ENCODE results near the gene PHEX. TPM values are rescaled to one million over a fixed set of nuclear protein-coding genes. Genes with fewer than 3 reads are reported as not detected.
A peak's percentile ranks its signal among the peaks of the same experiment; 100 is the strongest.

Gene PHEX
- total RNA-seq, 3 donors from 2014 or later: 0.16 to 5.6 (median 2.5) TPM

GRCh38 chrX:22173966-22174365 is 141.8 kb downstream of the PHEX start:
- DNase-seq (ENCODE audit: low spot score in 2 of 2): no peak
- Histone ChIP-seq H3K4me1 (no peaks in the 10 kb centered on the region), H3K4me3 (no peak overlapping the region), H3K36me3 (no peaks in the 10 kb centered on the region), H3K27me3 (peaks cover 0 to 13% of the 10 kb centered on the region in 2 donors), H3K9me3 (no peaks in the 10 kb centered on the region), H3K27ac (no peak overlapping the region)
- TF ChIP-seq POLR2AphosphoS5 (IDR thresholded peaks at IDR 0.05) (no peak), POLR2A (IDR thresholded peaks at IDR 0.05) (no peak)
- intact Hi-C loops (cut with DNase I; ENCODE audit: low total_unique reads): no loop called here

- TF ChIP-seq CTCF (IDR thresholded peaks at IDR 0.05): no peak
- no peak for TF ChIP-seq POLR2AphosphoS5 (IDR thresholded peaks at IDR 0.05)
- TF ChIP-seq POLR2A (IDR thresholded peaks at IDR 0.05): no peak
- H3K27me3 ChIP-seq: peaks cover 0 to 5% of the 10 kb centered on the region in 2 donors
- intact Hi-C loops (cut with DNase I; ENCODE audit: low total_unique reads): no loop called here
- peaks cover 0 to 21% of the 10 kb centered on the region in 2 donors for H3K9me3 ChIP-seq
- DNase-seq (ENCODE audit: low spot score in 2 of 2): no peak
- no peak overlapping the region for H3K4me3 ChIP-seq
- no peaks in the 10 kb centered on the region for H3K4me1 ChIP-seq
- no peak overlapping the region for H3K27ac ChIP-seq
- H3K36me3 ChIP-seq: no peaks in the 10 kb centered on the region
Measured at GRCh38 chrX:22177950-22178515, 145.9 kb downstream of the PHEX start.

- Histone ChIP-seq H3K9me3 (peaks cover 0 to 21% of the 10 kb centered on the region in 2 donors), H3K27ac (no peak overlapping the region), H3K27me3 (peaks cover 0 to 7% of the 10 kb centered on the region in 2 donors), H3K4me3 (no peak overlapping the region), H3K36me3 (no peaks in the 10 kb centered on the region), H3K4me1 (no peaks in the 10 kb centered on the region)
- TF ChIP-seq CTCF (IDR thresholded peaks at IDR 0.05) (no peak), POLR2AphosphoS5 (IDR thresholded peaks at IDR 0.05) (no peak), POLR2A (IDR thresholded peaks at IDR 0.05) (no peak)
- DNase-seq (ENCODE audit: low spot score in 2 of 2): no peak
- intact Hi-C loops (cut with DNase I; ENCODE audit: low total_unique reads): no loop called here
Measured at GRCh38 chrX:22184096-22184495, 152.0 kb downstream of the PHEX start.

- H3K27ac ChIP-seq: no peak overlapping the region
- H3K27me3 ChIP-seq: peaks cover 0 to 7% of the 10 kb centered on the region in 2 donors
- intact Hi-C loops (cut with DNase I; ENCODE audit: low total_unique reads): no loop called here
- TF ChIP-seq POLR2A (IDR thresholded peaks at IDR 0.05) (no peak), POLR2AphosphoS5 (IDR thresholded peaks at IDR 0.05) (no peak), CTCF (IDR thresholded peaks at IDR 0.05) (no peak)
- no peak for DNase-seq (ENCODE audit: low spot score in 2 of 2)
- peaks cover 0 to 1% of the 10 kb centered on the region in 2 donors for H3K9me3 ChIP-seq
- no peaks in the 10 kb centered on the region for H3K4me1 ChIP-seq
- no peak overlapping the region for H3K4me3 ChIP-seq
- H3K36me3 ChIP-seq: no peaks in the 10 kb centered on the region
Measured at GRCh38 chrX:22186165-22186564, 154.0 kb downstream of the PHEX start.

GRCh38 chrX:22192419-22193060 is 160.4 kb downstream of the PHEX start:
- Histone ChIP-seq H3K27me3 (peaks cover 0 to 16% of the 10 kb centered on the region in 2 donors), H3K4me3 (peak overlapping the region in 1 of 3 donors; percentile 24), H3K9me3 (no peaks in the 10 kb centered on the region), H3K27ac (no peak overlapping the region), H3K4me1 (no peaks in the 10 kb centered on the region), H3K36me3 (no peaks in the 10 kb centered on the region)
- TF ChIP-seq POLR2A (IDR thresholded peaks at IDR 0.05): no peak
- peak; percentile 61 to 78 (median 76) for TF ChIP-seq CTCF (IDR thresholded peaks at IDR 0.05)
- peak; percentile 43 to 57 for DNase-seq (ENCODE audit: low spot score in 2 of 2)
- intact Hi-C loops (cut with DNase I; ENCODE audit: low total_unique reads): no loop called here
